K562 (cell line): ENCODE data around the gene CDKN2AIP. TPM values are rescaled to one million over a fixed set of nuclear protein-coding genes. Genes with fewer than 3 reads are reported as not detected.

Experiments
- ATAC-seq: fragments of 200-7000 bp; cut with Tn5 transposase; 3 replicates; pipeline ENCODE4 v1.9.1; 2020; ENCODE audit warnings: moderate library complexity
- BruUV-seq: library from RNA; stranded (reverse); fragments of 400-500 nt; replicated peaks from 2 replicates; lab custom pipeline; 2021; lab: Mats Ljungman, UMichigan
- CTCF ChIA-PET: fragments of 300-600 bp; formaldehyde crosslinking; extraction: SDS; loops from one replicate; lab custom pipeline; 2021; ENCODE audit warnings: low intra/inter-chr PET ratio; lab: Yijun Ruan, JAX
- POLR2A ChIA-PET: fragments of 300-600, 350-650 bp; sonication (Branson Sonifier 250); formaldehyde crosslinking; extraction: SDS; loops from one replicate; lab custom pipeline; 2021; ENCODE audit warnings: antibody characterized with exemption, inconsistent platforms; lab: Yijun Ruan, JAX
- DNase-seq, 4 experiments: peaks; one replicate each; pipeline versions ENCODE4 v3.0.0 to v3.0.0-alpha.2; 2011 to 2018; ENCODE audit warnings: low spot score in 3 of 4, mixed read lengths in 3 of 4; ENCODE audit errors: extremely low read depth in 1 of 4
- FAIRE-seq: peaks from 2 replicates; lab custom pipeline; 2011; peaks lifted over from hg19 to GRCh38; lab: Jason Lieb, UNC
- H2AFZ ChIP-seq: 2 replicates; pipeline ENCODE4 v1.6.0; 2011; ENCODE audit warnings: low read depth, low read length, control low read depth, inconsistent platforms
- H3K27ac ChIP-seq: fragments of 200-600 bp; 3 replicates; pipeline ENCODE4 v1.8.0; 2011; ENCODE audit warnings: low read depth, mild to moderate bottlenecking, control low read depth, inconsistent platforms, low read length, moderate library complexity, mixed read lengths; ENCODE audit errors: extremely low read depth
- H3K27me3 ChIP-seq, 2 experiments: fragments of 300-600 bp in 1 of 2; 2 replicates in 1 of 2; 3 replicates in 1 of 2; pipeline versions ENCODE4 v1.6.0 to v1.8.0; 2011; ENCODE audit warnings: inconsistent platforms in 2 of 2, low read length in 2 of 2, mild to moderate bottlenecking in 1 of 2, mixed read lengths in 1 of 2, moderate library complexity in 1 of 2; ENCODE audit not compliant: control insufficient read depth in 2 of 2, insufficient read depth in 2 of 2
- H3K36me3 ChIP-seq: fragments of 300-600 bp; 3 replicates; pipeline ENCODE4 v1.8.0; 2011; ENCODE audit warnings: mild to moderate bottlenecking, low read length, inconsistent platforms; ENCODE audit not compliant: control insufficient read depth, insufficient read depth
- H3K4me1 ChIP-seq, 2 experiments: fragments of 200-600 bp in 1 of 2; replicated peaks in 1 of 2; 2 replicates in 1 of 2; 3 replicates in 1 of 2; pipeline versions ENCODE4 v1.5.1 to v1.8.0; 2011; ENCODE audit warnings: inconsistent platforms in 2 of 2, low read length in 2 of 2, mild to moderate bottlenecking in 1 of 2, mixed read lengths in 1 of 2, moderate library complexity in 1 of 2; ENCODE audit not compliant: control insufficient read depth in 2 of 2, insufficient read depth in 2 of 2
- H3K4me2 ChIP-seq: 2 replicates; pipeline ENCODE4 v1.6.1; 2011; ENCODE audit warnings: low read length, control low read depth, inconsistent platforms, mixed read lengths; ENCODE audit not compliant: insufficient read depth
- H3K4me3 ChIP-seq: fragments of 200-600 bp; sonication (generic), shearing (Covaris generic); 2 replicates; pipeline ENCODE4 v1.5.1; 2016; ENCODE audit warnings: control low read depth, inconsistent platforms
- H3K79me2 ChIP-seq: fragments of 200-600 bp; 3 replicates; pipeline ENCODE4 v1.8.0; 2011; ENCODE audit warnings: low read length, inconsistent platforms; ENCODE audit not compliant: control insufficient read depth, insufficient read depth
- H3K9ac ChIP-seq, 2 experiments: 2 replicates each; pipeline versions ENCODE4 v1.6.0 to v1.6.1; 2011; ENCODE audit warnings: low read depth in 2 of 2, low read length in 2 of 2, control low read depth in 1 of 2, inconsistent platforms in 1 of 2, mild to moderate bottlenecking in 1 of 2, mixed read lengths in 1 of 2; ENCODE audit not compliant: insufficient read depth in 1 of 2
- H3K9me1 ChIP-seq: one replicate; pipeline ENCODE4 v1.6.0; 2011; ENCODE audit warnings: inconsistent platforms, mild to moderate bottlenecking, low read length, moderate library complexity; ENCODE audit not compliant: control insufficient read depth, insufficient read depth
- H3K9me3 ChIP-seq: replicated peaks from 2 replicates; pipeline ENCODE4 v1.5.1; 2011; ENCODE audit warnings: low read depth, low read length, inconsistent platforms; ENCODE audit not compliant: control insufficient read depth, insufficient read depth
- H4K20me1 ChIP-seq: replicated peaks from 2 replicates; pipeline ENCODE4 v1.6.1; 2011; ENCODE audit warnings: low read length, inconsistent platforms, mixed read lengths; ENCODE audit not compliant: control insufficient read depth, insufficient read depth
- MEIS2 ChIP-seq: fragments of 450-650 bp; IDR thresholded peaks from 2 replicates; pipeline ENCODE4 v1.6.1; 2014; ENCODE audit warnings: mild to moderate bottlenecking; ENCODE audit not compliant: partially characterized antibody
- WGBS: fragments of 100-300 bp; shearing (Covaris generic); methylation state at CpG from one replicate; pipeline ENCODE4 v1.1.6; 2016; ENCODE audit warnings: low coverage, mixed read lengths; ENCODE audit not compliant: insufficient coverage; ENCODE audit errors: missing lambda C conversion rate; 5-methylcytosine and 5-hydroxymethylcytosine counted together
- in situ Hi-C: fragments of 300-500 bp; cut with MboI; formaldehyde crosslinking; loops from 4 replicates; pipeline ENCODE4 v1.15.0; 2018; ENCODE audit warnings: inconsistent platforms, mixed read lengths
- intact Hi-C: fragments of 100-400 bp; cut with micrococcal nuclease; formaldehyde crosslinking; loops from 2 replicates; pipeline ENCODE4 v1.14.2; 2022
- polyA plus RNA-seq, 8 experiments: library from polyadenylated mRNA; depleted of rRNA in 4 of 8; stranded (reverse) in 5 of 8; unstranded in 3 of 8; fragments of >200 nt; fragmentation: Nextera tagmentation in 2 of 8; fragmentation: Illumina TruSeq in 1 of 8; extraction: Ambion mirVana in 2 of 8; extraction: Trizol in 1 of 8; gene quantifications; 2 replicates each; pipeline versions ENCODE4 v1.2.1 to v1.2.3, GENCODE V29; 2011 to 2014; ENCODE audit warnings: inconsistent platforms in 1 of 8, missing spikeins in 1 of 8
- total RNA-seq, 7 experiments: library from RNA; depleted of rRNA in 6 of 7; stranded (reverse); fragments of >200 nt in 6 of 7; fragmentation: Illumina TruSeq in 2 of 7; extraction: Trizol in 2 of 7; gene quantifications; 2 replicates each; pipeline versions ENCODE4 v1.2.1 to v1.2.3, GENCODE V29; 2011 to 2021; ENCODE audit warnings: low replicate concordance in 1 of 7
- TF ChIP-seq, protein P1 (sequence below): fragments of 250-450 bp; sonication (Bioruptor Pico); IDR thresholded peaks from 2 replicates; pipeline ENCODE4 v1.4.0; 2020
- TF ChIP-seq, protein P2 (sequence below), 2 experiments: IDR thresholded peaks in 1 of 2; conservative IDR thresholded peaks in 1 of 2; 2 replicates each; pipeline ENCODE4 v1.6.1; 2016; ENCODE audit warnings: low read depth in 2 of 2, mild to moderate bottlenecking in 1 of 2, missing compliant biosample characterization in 1 of 2, missing genetic modification characterization in 1 of 2, moderate library complexity in 1 of 2

The CDKN2AIP gene
- total and polyA plus RNA-seq, 9 of the 15 experiments (the other 6 are each of a cell fraction or from before 2014, with no cell fraction given): 5.9 to 22.0 (median 19.7) TPM

DNA sequence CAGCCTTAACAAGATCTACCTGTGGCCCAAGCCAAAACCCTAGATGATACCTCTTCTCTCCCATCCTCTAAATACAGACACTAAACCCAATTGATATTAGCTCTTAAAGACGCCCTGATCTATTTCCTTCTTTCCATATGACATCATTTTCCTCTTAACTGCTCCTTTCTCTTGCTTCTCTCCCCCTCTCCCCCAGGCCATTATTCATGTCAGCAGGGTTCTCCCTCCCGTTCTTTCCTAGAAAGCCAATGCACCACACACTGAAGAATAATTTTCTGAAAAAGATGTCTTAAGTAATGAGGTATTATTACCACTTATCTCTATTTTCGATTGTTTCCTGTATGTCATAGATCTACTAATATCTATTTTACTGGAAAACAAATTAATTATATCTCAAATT lies 50.7 kb downstream of the CDKN2AIP start:
- BruUV-seq: no TSS peak
- ATAC-seq (no peak), DNase-seq (no peak), FAIRE-seq (no peak)
- no peak overlapping the region for H3K4me2 ChIP-seq
- intact Hi-C loops (no loop called here), in situ Hi-C loops (no loop called here)
- H3K9ac ChIP-seq: no peak overlapping the region
- WGBS: 27% methylated on average over 3 of the region's 3 CpGs
- H3K36me3 ChIP-seq: no peaks in the 10 kb centered on the region
- no peaks in the 10 kb centered on the region for H3K79me2 ChIP-seq
- no peak overlapping the region for H2AFZ ChIP-seq
- H3K4me3 ChIP-seq: no peak overlapping the region
- CTCF ChIA-PET: no interaction called here
- POLR2A ChIA-PET: interaction anchor here (0.8 kb wide), 1 partner anchor 47 kb away, joined by 3 read pairs; no protein-coding TSS in a partner anchor
- no peaks in the 10 kb centered on the region for H3K9me3 ChIP-seq
- H3K27me3 ChIP-seq: no peaks in the 10 kb centered on the region
- H4K20me1 ChIP-seq: no peaks in the 10 kb centered on the region
- no peaks in the 10 kb centered on the region for H3K9me1 ChIP-seq
- H3K27ac ChIP-seq: no peak overlapping the region
- no peaks in the 10 kb centered on the region; a peak in 1 of 5 replicates for H3K4me1 ChIP-seq
- TF ChIP-seq, protein P1, sequence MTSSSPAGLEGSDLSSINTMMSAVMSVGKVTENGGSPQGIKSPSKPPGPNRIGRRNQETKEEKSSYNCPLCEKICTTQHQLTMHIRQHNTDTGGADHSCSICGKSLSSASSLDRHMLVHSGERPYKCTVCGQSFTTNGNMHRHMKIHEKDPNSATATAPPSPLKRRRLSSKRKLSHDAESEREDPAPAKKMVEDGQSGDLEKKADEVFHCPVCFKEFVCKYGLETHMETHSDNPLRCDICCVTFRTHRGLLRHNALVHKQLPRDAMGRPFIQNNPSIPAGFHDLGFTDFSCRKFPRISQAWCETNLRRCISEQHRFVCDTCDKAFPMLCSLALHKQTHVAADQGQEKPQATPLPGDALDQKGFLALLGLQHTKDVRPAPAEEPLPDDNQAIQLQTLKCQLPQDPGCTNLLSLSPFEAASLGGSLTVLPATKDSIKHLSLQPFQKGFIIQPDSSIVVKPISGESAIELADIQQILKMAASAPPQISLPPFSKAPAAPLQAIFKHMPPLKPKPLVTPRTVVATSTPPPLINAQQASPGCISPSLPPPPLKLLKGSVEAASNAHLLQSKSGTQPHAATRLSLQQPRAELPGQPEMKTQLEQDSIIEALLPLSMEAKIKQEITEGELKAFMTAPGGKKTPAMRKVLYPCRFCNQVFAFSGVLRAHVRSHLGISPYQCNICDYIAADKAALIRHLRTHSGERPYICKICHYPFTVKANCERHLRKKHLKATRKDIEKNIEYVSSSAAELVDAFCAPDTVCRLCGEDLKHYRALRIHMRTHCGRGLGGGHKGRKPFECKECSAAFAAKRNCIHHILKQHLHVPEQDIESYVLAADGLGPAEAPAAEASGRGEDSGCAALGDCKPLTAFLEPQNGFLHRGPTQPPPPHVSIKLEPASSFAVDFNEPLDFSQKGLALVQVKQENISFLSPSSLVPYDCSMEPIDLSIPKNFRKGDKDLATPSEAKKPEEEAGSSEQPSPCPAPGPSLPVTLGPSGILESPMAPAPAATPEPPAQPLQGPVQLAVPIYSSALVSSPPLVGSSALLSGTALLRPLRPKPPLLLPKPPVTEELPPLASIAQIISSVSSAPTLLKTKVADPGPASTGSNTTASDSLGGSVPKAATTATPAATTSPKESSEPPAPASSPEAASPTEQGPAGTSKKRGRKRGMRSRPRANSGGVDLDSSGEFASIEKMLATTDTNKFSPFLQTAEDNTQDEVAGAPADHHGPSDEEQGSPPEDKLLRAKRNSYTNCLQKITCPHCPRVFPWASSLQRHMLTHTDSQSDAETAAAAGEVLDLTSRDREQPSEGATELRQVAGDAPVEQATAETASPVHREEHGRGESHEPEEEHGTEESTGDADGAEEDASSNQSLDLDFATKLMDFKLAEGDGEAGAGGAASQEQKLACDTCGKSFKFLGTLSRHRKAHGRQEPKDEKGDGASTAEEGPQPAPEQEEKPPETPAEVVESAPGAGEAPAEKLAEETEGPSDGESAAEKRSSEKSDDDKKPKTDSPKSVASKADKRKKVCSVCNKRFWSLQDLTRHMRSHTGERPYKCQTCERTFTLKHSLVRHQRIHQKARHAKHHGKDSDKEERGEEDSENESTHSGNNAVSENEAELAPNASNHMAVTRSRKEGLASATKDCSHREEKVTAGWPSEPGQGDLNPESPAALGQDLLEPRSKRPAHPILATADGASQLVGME (CRISPR knock-in tag): no peak
- TF ChIP-seq, protein P2, sequence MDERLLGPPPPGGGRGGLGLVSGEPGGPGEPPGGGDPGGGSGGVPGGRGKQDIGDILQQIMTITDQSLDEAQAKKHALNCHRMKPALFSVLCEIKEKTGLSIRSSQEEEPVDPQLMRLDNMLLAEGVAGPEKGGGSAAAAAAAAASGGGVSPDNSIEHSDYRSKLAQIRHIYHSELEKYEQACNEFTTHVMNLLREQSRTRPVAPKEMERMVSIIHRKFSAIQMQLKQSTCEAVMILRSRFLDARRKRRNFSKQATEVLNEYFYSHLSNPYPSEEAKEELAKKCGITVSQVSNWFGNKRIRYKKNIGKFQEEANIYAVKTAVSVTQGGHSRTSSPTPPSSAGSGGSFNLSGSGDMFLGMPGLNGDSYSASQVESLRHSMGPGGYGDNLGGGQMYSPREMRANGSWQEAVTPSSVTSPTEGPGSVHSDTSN (CRISPR knock-in tag; IDR thresholded peaks at IDR 0.05; ENCODE audit: low read depth): no peak
- TF ChIP-seq, protein P2 (tag; conservative IDR thresholded peaks at IDR 0.05; ENCODE audit: low read depth): peak; percentile 76
- peak; percentile 50 for TF ChIP-seq MEIS2
